Glutamatergic neuron (in vitro differentiated cells): Measurements from ENCODE around the gene ERCC3. TPM values are rescaled to one million over a fixed set of nuclear protein-coding genes. Genes with fewer than 3 reads are reported as not detected.
"Not testable (repeated sequence)": the region's sequence is repeated elsewhere in the genome, so short reads cannot be mapped to it uniquely, and the experiment has no call there.

Experiments
- DNase-seq: peaks from one replicate; pipeline ENCODE4 v3.0.0; 2022
- H3K27ac Mint-ChIP-seq: one replicate; pipeline ENCODE4 v1.8.0; 2020; ENCODE audit warnings: mild to moderate bottlenecking, mixed read lengths, inconsistent platforms; ENCODE audit not compliant: unreplicated experiment
- H3K27me3 Mint-ChIP-seq: one replicate; pipeline ENCODE4 v1.8.0; 2020; ENCODE audit warnings: mild to moderate bottlenecking, moderate library complexity, mixed read lengths, inconsistent platforms; ENCODE audit not compliant: unreplicated experiment
- H3K36me3 Mint-ChIP-seq: one replicate; pipeline ENCODE4 v1.8.0; 2020; ENCODE audit warnings: mild to moderate bottlenecking, mixed read lengths, inconsistent platforms; ENCODE audit not compliant: unreplicated experiment
- H3K4me1 Mint-ChIP-seq: one replicate; pipeline ENCODE4 v1.8.0; 2020; ENCODE audit warnings: mild to moderate bottlenecking, low read depth, mixed read lengths, inconsistent platforms; ENCODE audit not compliant: unreplicated experiment
- H3K4me3 Mint-ChIP-seq: one replicate; pipeline ENCODE4 v1.8.0; 2020; ENCODE audit warnings: mild to moderate bottlenecking, mixed read lengths, inconsistent platforms; ENCODE audit not compliant: unreplicated experiment
- H3K9me3 Mint-ChIP-seq: one replicate; pipeline ENCODE4 v1.8.0; 2020; ENCODE audit warnings: mild to moderate bottlenecking, moderate library complexity, mixed read lengths, inconsistent platforms; ENCODE audit not compliant: unreplicated experiment
- CTCF ChIP-seq: fragments of 200-600 bp; sonication (generic); IDR thresholded peaks from one replicate; pipeline ENCODE4 v1.5.0; 2021; ENCODE audit not compliant: partially characterized antibody, unreplicated experiment
- total RNA-seq: library from RNA; stranded (reverse); fragmentation: NEBNext Ultra II Directional; extraction: Animal tissue kit (Norgen Biotek cat#: 25700); gene quantifications from one replicate; pipeline ENCODE4 v1.2.1, GENCODE V29; 2021; ENCODE audit not compliant: unreplicated experiment

The ERCC3 gene
- total RNA-seq, 1 donor from 2014 or later, result 54.0 TPM

DNA sequence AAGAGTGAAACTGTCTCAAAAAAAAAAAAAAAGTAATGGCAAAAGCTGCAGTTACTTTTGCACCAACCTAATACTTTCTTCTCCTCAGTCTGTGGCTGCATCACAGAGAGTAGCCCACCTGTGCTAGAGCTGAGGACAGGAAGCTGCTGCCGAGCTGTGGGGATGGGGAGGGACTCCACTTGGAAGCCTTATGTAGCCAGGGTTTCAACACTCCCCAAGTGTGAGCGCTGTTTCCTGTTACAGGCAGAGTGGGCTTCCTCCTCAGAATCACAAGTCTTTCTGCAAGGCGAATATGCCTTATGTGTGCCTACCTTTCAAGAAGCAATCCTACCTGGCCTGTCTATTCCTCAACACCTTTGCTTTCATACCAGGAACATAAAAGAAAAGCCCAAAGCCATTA is 37.6 kb downstream of the ERCC3 start:
- no peaks in the 10 kb centered on the region for H3K9me3 Mint-ChIP-seq
- no peaks in the 10 kb centered on the region for H3K4me1 Mint-ChIP-seq
- peaks cover 15% of the 10 kb centered on the region for H3K36me3 Mint-ChIP-seq
- no peak for TF ChIP-seq CTCF
- DNase-seq, result no peak
- peaks cover 3% of the 10 kb centered on the region for H3K27me3 Mint-ChIP-seq
- no peak overlapping the region for H3K4me3 Mint-ChIP-seq
- H3K27ac Mint-ChIP-seq, result no peak overlapping the region

DNA sequence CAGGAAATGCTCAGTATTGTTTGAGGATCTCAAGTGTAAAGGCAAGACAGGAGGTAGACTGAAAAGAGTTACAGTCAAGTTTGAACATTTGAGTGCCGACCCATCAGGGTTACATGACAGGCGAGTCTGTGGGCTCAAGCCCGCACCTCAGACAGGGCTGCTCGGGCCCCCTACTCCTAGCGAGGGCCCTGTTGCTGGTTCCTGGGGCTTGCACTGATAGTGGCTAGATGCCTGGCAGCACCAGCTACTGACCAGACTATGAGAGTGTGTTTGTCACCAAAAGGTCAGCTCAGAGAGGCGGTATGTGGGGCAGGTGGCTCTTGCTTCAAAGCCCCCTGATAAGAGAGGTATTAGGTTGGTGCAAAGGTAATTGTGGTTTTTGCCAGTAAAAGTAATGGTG is 38.2 kb downstream of the ERCC3 start:
- DNase-seq, result no peak
- H3K36me3 Mint-ChIP-seq, result peaks cover 15% of the 10 kb centered on the region
- no peak overlapping the region for H3K4me3 Mint-ChIP-seq
- TF ChIP-seq CTCF, result no peak
- no peaks in the 10 kb centered on the region for H3K9me3 Mint-ChIP-seq
- peaks cover 3% of the 10 kb centered on the region for H3K27me3 Mint-ChIP-seq
- H3K27ac Mint-ChIP-seq, result no peak overlapping the region
- no peaks in the 10 kb centered on the region for H3K4me1 Mint-ChIP-seq

- Mint-ChIP-seq H3K27me3 (peaks cover 3% of the 10 kb centered on the region), H3K36me3 (peaks cover 15% of the 10 kb centered on the region), H3K27ac (no peak overlapping the region), H3K4me1 (no peaks in the 10 kb centered on the region), H3K4me3 (no peak overlapping the region), H3K9me3 (no peaks in the 10 kb centered on the region)
- no peak for DNase-seq
- TF ChIP-seq CTCF, result no peak
Measured at GRCh38 chr2:127255146-127255545, 38.8 kb downstream of the ERCC3 start.

GRCh38 chr2:127254386-127254981 is 39.5 kb downstream of the ERCC3 start:
- Mint-ChIP-seq H3K4me3 (no peak overlapping the region), H3K4me1 (no peaks in the 10 kb centered on the region), H3K27me3 (peaks cover 2% of the 10 kb centered on the region), H3K27ac (no peak overlapping the region), H3K9me3 (no peaks in the 10 kb centered on the region), H3K36me3 (peaks cover 13% of the 10 kb centered on the region)
- no peak for TF ChIP-seq CTCF
- no peak for DNase-seq

GRCh38 chr2:127241184-127241583 is 52.8 kb downstream of the ERCC3 start:
- not testable (repeated sequence) for H3K9me3 Mint-ChIP-seq
- peaks cover 11% of the 10 kb centered on the region for H3K36me3 Mint-ChIP-seq

DNA sequence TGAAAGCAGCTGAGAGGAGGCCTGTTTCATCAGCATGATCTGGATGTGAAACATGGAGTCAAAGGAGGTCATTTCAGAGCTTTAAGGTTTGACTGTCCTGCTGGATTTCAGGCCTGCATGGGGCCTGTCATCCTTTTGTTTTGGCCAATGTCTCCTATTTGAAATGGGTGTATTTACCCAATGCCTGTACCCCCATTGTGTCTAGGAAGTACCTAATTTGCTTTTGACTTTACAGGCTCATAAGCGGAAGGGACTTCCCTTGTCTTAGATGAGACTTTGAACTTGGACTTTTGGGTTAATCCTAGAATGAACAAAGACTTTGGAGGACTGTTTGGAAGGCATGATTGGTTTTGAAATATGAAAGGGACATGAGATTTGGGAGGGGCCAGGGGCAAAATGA is 54.5 kb downstream of the ERCC3 start:
- Mint-ChIP-seq H3K4me1 (no peaks in the 10 kb centered on the region), H3K27ac (no peak overlapping the region), H3K4me3 (no peak overlapping the region), H3K9me3 (peaks cover 7% of the 10 kb centered on the region), H3K27me3 (peaks cover 2% of the 10 kb centered on the region), H3K36me3 (peaks cover 11% of the 10 kb centered on the region)
- TF ChIP-seq CTCF, result no peak
- no peak for DNase-seq

More at GRCh38 chr2:127241184-127241583, 52.8 kb downstream of the ERCC3 start:
- not testable (repeated sequence) for DNase-seq, H3K27ac Mint-ChIP-seq, H3K4me3 Mint-ChIP-seq, H3K27me3 Mint-ChIP-seq, H3K4me1 Mint-ChIP-seq

- not testable (repeated sequence) for H3K9me3 Mint-ChIP-seq, H3K27me3 Mint-ChIP-seq, H3K4me1 Mint-ChIP-seq, DNase-seq, H3K4me3 Mint-ChIP-seq, H3K27ac Mint-ChIP-seq
- H3K36me3 Mint-ChIP-seq, result peaks cover 11% of the 10 kb centered on the region
Measured at GRCh38 chr2:127237768-127238167, 56.2 kb downstream of the ERCC3 start.
